ENCODE measurements around the gene DYRK4.

The DYRK4 gene

GRCh38 chr12:4530982-4531586 is 30.9 kb upstream of the DYRK4 start:
- no peaks in the 10 kb centered on the region for H3K9me3 ChIP-seq
- H3K36me3 ChIP-seq = peaks cover 29% of the 10 kb centered on the region
- H3K4me3 ChIP-seq (ENCODE audit: low read depth in 1 of 2, low read length in 1 of 2) = no peak overlapping the region
- H3K27ac ChIP-seq = no peak overlapping the region
- no peaks in the 10 kb centered on the region for H3K4me1 ChIP-seq (ENCODE audit: control insufficient read depth in 1 of 2, insufficient read depth in 1 of 2, low read depth in 1 of 2, low read length in 1 of 2)
- TF ChIP-seq CTCF (IDR thresholded peaks at IDR 0.05) = no peak
- H3K27me3 ChIP-seq = no peaks in the 10 kb centered on the region

- Histone ChIP-seq H3K27me3 (no peaks in the 10 kb centered on the region), H3K36me3 (peaks cover 19% of the 10 kb centered on the region), H3K27ac (no peak overlapping the region), H3K4me3 (ENCODE audit: low read depth in 1 of 2, low read length in 1 of 2) (no peak overlapping the region), H3K4me1 (ENCODE audit: control insufficient read depth in 1 of 2, insufficient read depth in 1 of 2, low read depth in 1 of 2, low read length in 1 of 2) (peaks cover 14 to 21% of the 10 kb centered on the region in 2 experiments), H3K9me3 (no peaks in the 10 kb centered on the region)
- no peak for TF ChIP-seq CTCF (IDR thresholded peaks at IDR 0.05)
Measured at GRCh38 chr12:4535092-4535491, 26.9 kb upstream of the DYRK4 start.

GRCh38 chr12:4535871-4536270 is 26.1 kb upstream of the DYRK4 start:
- H3K27ac ChIP-seq = no peak overlapping the region
- H3K36me3 ChIP-seq = peaks cover 19% of the 10 kb centered on the region
- H3K27me3 ChIP-seq = no peaks in the 10 kb centered on the region

GRCh38 chr12:4538207-4539160 is 23.5 kb upstream of the DYRK4 start, which contains the start of gene RAD51AP1:
Gene RAD51AP1 (plus strand): TSS chr12:4538890. CDS start chr12:4538940, 50 bp downstream.
- peak within 1 kb of the TSS; percentile 67 to 86 for H3K4me3 ChIP-seq (ENCODE audit: low read depth in 1 of 2, low read length in 1 of 2)
- peak; percentile 16 for TF ChIP-seq CTCF (IDR thresholded peaks at IDR 0.05)

More at GRCh38 chr12:4535871-4536270, 26.1 kb upstream of the DYRK4 start:
- Histone ChIP-seq H3K4me1 (ENCODE audit: control insufficient read depth in 1 of 2, insufficient read depth in 1 of 2, low read depth in 1 of 2, low read length in 1 of 2) (peaks cover 14 to 25% of the 10 kb centered on the region in 2 experiments), H3K9me3 (no peaks in the 10 kb centered on the region), H3K4me3 (ENCODE audit: low read depth in 1 of 2, low read length in 1 of 2) (no peak overlapping the region)
- no peak for TF ChIP-seq CTCF (IDR thresholded peaks at IDR 0.05)

GRCh38 chr12:4539167-4539870 is 22.7 kb upstream of the DYRK4 start:
- TF ChIP-seq CTCF (IDR thresholded peaks at IDR 0.05) = no peak
- Histone ChIP-seq H3K27ac (peak overlapping the region; percentile 90), H3K27me3 (no peaks in the 10 kb centered on the region), H3K4me1 (ENCODE audit: control insufficient read depth in 1 of 2, insufficient read depth in 1 of 2, low read depth in 1 of 2, low read length in 1 of 2) (peaks cover 14 to 25% of the 10 kb centered on the region in 2 experiments), H3K4me3 (ENCODE audit: low read depth in 1 of 2, low read length in 1 of 2) (peak overlapping the region; percentile 67 to 86), H3K36me3 (peaks cover 16% of the 10 kb centered on the region), H3K9me3 (no peaks in the 10 kb centered on the region)

More at GRCh38 chr12:4538207-4539160, 23.5 kb upstream of the DYRK4 start, which contains the start of gene RAD51AP1:
- Histone ChIP-seq H3K4me1 (ENCODE audit: control insufficient read depth in 1 of 2, insufficient read depth in 1 of 2, low read depth in 1 of 2, low read length in 1 of 2) (peaks cover 14 to 25% of the 10 kb centered on the region in 2 experiments), H3K27me3 (no peaks in the 10 kb centered on the region), H3K27ac (peak within 1 kb of the TSS; percentile 90), H3K9me3 (no peaks in the 10 kb centered on the region), H3K36me3 (peaks cover 16% of the 10 kb centered on the region)

Data from neutrophil (primary cell).